T-helper 2 cell treated with Interferon-gamma antibody and Interleukin-4, amounts not matched to agents 5 μg/mL and 100 μg/mL, for 36 hours (primary cell): ENCODE data around the gene CYGB.

ENCODE experiments used
- DNase-seq: peaks from one replicate; pipeline ENCODE4 v3.0.0; 2021; ENCODE audit warnings: low spot score
- H3K27ac Mint-ChIP-seq: one replicate; pipeline ENCODE4 v1.8.0; 2021; ENCODE audit warnings: mild to moderate bottlenecking, mixed read lengths
- H3K27me3 Mint-ChIP-seq: one replicate; pipeline ENCODE4 v1.8.0; 2021; ENCODE audit warnings: low read depth, mixed read lengths
- H3K36me3 Mint-ChIP-seq: one replicate; pipeline ENCODE4 v1.8.0; 2021; ENCODE audit warnings: low read depth, mixed read lengths
- H3K4me1 Mint-ChIP-seq: one replicate; pipeline ENCODE4 v1.8.0; 2021; ENCODE audit warnings: low read depth, mixed read lengths
- H3K4me3 Mint-ChIP-seq: one replicate; pipeline ENCODE4 v1.8.0; 2022; ENCODE audit warnings: mild to moderate bottlenecking, moderate library complexity, mixed read lengths
- H3K9me3 Mint-ChIP-seq: one replicate; pipeline ENCODE4 v1.8.0; 2021; ENCODE audit warnings: mixed read lengths

CYGB gene

DNA sequence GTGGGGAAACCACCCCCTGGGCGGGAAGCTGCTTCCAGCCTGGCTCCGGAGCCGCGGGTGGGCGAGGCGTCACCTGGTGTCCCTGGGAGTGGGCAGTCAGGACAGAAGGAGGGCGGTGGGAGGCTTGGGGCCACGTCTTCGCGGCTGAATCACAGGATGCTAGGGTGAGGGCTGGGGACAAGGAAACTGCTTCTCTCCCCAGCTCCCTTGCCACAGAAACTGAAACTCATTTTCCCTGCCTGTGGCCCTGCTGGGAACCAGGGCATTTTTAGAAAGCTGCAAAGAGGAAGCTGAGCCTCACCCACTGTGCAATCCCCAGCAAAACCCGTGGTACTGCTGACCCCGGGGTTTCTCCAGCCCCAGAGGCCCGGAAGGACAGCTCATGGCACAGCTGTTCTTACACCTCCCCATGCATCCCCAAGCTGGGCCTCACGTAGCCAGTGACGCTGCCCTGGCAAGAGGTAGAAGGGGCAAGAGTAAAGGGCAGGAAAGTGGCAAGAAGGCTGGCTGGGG lies 44.5 kb downstream of the CYGB start:
- peaks cover 29% of the 10 kb centered on the region for H3K4me1 Mint-ChIP-seq
- no peaks in the 10 kb centered on the region for H3K27me3 Mint-ChIP-seq
- peak overlapping the region; percentile 93 for H3K4me3 Mint-ChIP-seq
- H3K9me3 Mint-ChIP-seq: no peaks in the 10 kb centered on the region
- H3K27ac Mint-ChIP-seq: peak overlapping the region; percentile 95
- DNase-seq: peak; percentile 70
- H3K36me3 Mint-ChIP-seq: peaks cover 3% of the 10 kb centered on the region

DNA sequence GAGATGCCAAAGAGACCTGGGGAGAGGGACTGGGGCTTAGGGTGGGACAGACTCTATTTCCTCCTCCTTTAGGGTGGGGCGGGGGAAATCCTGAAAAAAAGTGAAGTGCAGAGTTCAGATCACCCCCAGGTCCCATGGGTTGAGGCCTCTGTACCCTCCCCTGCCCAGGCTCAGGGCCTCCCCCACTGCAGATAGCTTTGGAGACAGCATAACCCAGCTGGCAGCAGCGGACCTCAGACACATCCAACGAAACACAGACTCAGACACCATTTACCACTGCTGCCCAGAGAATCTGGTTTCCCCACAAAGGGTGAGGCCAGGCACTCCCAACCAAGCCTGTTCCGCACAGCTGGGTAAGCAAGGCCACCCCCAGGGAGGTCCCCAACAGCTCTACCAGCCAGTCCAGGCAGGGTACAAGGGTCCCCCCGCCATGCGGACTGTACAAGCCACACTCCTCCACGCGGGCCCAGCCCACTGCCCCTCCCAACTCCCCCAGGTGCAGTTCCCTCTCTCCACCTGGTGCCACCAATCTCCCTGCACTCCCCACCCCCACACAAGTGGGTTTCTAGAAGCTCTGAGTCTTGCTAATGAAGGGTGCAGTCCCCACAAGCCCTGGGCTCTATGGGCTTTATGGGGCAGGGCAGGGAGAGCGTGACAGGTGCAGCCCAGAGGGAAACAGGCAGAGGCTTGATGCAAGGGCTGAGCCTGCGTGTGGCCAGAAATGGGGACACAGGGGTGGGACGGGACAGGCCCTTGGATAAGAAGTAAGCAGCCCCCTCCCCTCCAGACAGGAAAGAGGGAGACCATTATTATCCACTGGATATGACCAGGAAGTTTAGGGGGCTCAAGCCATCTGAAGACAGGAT lies 45.2 kb downstream of the CYGB start:
- Mint-ChIP-seq H3K36me3 (peaks cover 8% of the 10 kb centered on the region), H3K27ac (peak overlapping the region; percentile 95), H3K4me3 (peak overlapping the region; percentile 93), H3K4me1 (peaks cover 27% of the 10 kb centered on the region), H3K27me3 (no peaks in the 10 kb centered on the region), H3K9me3 (no peaks in the 10 kb centered on the region)
- DNase-seq: no peak

DNA sequence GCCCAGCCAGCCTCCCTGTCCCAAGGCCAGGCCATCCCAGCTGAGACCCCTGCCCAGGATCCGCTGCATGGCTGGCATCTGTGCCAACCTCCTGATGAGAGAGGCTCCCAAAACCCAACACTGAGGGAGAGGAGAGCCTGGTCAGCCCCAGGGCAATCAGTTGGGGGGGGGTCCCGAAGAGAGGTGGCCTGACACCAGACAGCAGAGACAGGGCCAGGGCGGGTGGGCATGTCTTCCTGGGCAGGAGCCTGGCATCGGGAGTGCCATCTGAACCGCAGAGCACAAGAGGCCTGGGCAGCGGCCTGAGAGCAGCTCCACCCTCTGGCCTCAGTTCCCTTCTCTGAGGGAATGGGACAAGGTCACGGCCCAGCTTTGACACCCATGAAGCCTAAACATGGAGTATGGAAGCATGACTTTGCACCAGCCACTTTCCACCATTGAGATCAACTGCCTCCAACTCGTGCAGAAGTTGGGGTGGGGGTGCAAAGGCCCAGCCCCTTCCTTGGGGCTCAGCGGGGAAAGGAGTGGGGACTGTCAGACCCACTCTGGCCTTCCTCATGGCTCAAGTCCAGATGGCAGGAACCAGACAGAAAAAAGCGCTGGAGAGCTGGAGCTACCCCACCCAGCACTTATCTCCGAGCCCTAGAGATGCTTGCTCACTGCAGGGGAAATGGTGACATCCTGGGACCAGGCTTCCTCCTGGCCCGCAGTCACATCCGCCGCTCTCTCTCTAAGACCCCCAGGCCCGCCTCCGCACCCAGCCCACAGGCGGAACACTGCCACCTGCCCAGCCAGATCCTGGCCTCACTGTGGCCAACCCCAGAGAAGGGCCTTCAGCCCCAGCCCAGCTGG lies 46.0 kb downstream of the CYGB start:
- Mint-ChIP-seq H3K4me3 (peak overlapping the region; percentile 55), H3K4me1 (peaks cover 26% of the 10 kb centered on the region), H3K9me3 (no peaks in the 10 kb centered on the region), H3K27ac (peak overlapping the region; percentile 95), H3K36me3 (peaks cover 8% of the 10 kb centered on the region), H3K27me3 (no peaks in the 10 kb centered on the region)
- DNase-seq: no peak

DNA sequence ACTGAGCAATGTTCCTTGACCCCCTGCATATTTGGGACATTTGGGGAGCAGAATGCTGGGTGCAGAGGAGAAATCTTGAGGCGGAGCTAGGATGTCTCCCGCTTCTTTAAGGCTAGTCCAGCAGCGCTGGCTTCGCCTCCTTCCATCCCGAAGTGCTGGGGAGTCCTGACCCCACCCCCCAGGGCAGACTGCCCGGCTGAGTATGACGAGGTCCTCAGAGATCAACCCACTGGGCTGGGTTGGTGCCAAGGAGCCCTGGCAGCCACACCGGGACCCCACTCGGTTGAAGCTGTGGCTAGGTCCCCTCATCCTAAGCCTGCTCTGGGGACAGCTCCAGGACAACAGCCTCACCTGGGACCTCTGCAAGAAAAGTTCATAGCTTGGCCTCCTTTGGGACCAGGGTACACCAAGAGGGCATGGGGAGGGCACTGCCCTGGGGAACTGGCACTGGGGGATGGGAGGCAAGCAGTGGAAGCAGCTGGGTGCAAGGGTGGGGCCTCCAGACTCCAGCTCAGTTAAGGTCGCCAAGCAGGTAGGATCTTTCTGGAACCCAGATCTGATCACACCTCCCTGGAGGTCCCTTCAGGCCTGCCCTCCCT lies 47.3 kb downstream of the CYGB start:
- Mint-ChIP-seq H3K4me1 (peaks cover 26% of the 10 kb centered on the region), H3K4me3 (no peak overlapping the region), H3K9me3 (no peaks in the 10 kb centered on the region), H3K27me3 (no peaks in the 10 kb centered on the region), H3K36me3 (peaks cover 8% of the 10 kb centered on the region), H3K27ac (peak overlapping the region; percentile 72)
- DNase-seq: no peak

- H3K27ac Mint-ChIP-seq: no peak overlapping the region
- H3K9me3 Mint-ChIP-seq: no peaks in the 10 kb centered on the region
- no peaks in the 10 kb centered on the region for H3K27me3 Mint-ChIP-seq
- peaks cover 13% of the 10 kb centered on the region for H3K4me1 Mint-ChIP-seq
- peaks cover 10% of the 10 kb centered on the region for H3K36me3 Mint-ChIP-seq
- DNase-seq: no peak
- H3K4me3 Mint-ChIP-seq: no peak overlapping the region
Observed at GRCh38 chr17:76487451-76488192, 49.9 kb downstream of the CYGB start.

- Mint-ChIP-seq H3K27ac (no peak overlapping the region), H3K4me3 (no peak overlapping the region), H3K4me1 (peaks cover 3% of the 10 kb centered on the region), H3K9me3 (no peaks in the 10 kb centered on the region), H3K27me3 (no peaks in the 10 kb centered on the region), H3K36me3 (peaks cover 13% of the 10 kb centered on the region)
- DNase-seq: no peak
Observed at GRCh38 chr17:76485569-76485968, 51.9 kb downstream of the CYGB start.

GRCh38 chr17:76484228-76484725 lies 53.2 kb downstream of the CYGB start:
- peaks cover 2% of the 10 kb centered on the region for H3K4me1 Mint-ChIP-seq
- H3K4me3 Mint-ChIP-seq: no peak overlapping the region
- no peaks in the 10 kb centered on the region for H3K9me3 Mint-ChIP-seq
- H3K27ac Mint-ChIP-seq: no peak overlapping the region
- H3K36me3 Mint-ChIP-seq: peaks cover 16% of the 10 kb centered on the region
- no peak for DNase-seq
- no peaks in the 10 kb centered on the region for H3K27me3 Mint-ChIP-seq

DNA sequence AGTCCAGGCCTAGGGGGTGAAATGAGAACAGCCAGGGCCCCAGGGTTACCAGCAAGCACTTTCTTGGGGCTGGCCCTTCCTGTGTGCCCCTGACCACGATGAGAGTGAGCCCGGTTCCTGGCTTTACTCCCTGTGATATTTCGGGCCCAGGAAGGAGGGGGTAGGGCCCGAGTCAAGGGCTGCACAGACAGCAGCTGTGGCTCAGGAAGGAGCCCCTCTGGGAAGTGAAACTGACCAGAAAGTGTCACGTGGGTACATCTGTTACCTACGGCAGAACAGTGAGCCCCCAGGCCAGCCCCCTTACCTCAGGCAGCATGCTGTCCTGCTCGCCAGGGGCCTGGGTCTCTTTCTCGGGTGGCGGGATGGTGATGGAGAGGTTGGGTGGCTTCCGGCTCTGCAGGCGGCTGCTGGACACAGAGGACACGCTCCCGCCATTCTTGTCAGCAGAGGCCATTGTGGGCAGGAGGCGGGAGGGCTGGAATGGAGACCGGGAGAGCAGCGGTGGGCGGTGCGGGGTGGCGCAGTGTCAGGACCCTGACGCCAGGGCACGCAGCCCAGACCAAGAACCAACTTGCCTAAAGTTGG lies 56.3 kb downstream of the CYGB start:
- no peaks in the 10 kb centered on the region for H3K9me3 Mint-ChIP-seq
- H3K27me3 Mint-ChIP-seq: no peaks in the 10 kb centered on the region
- H3K4me3 Mint-ChIP-seq: no peak overlapping the region
- H3K4me1 Mint-ChIP-seq: peaks cover 2% of the 10 kb centered on the region
- peaks cover 16% of the 10 kb centered on the region for H3K36me3 Mint-ChIP-seq
- no peak overlapping the region for H3K27ac Mint-ChIP-seq
- DNase-seq: no peak

DNA sequence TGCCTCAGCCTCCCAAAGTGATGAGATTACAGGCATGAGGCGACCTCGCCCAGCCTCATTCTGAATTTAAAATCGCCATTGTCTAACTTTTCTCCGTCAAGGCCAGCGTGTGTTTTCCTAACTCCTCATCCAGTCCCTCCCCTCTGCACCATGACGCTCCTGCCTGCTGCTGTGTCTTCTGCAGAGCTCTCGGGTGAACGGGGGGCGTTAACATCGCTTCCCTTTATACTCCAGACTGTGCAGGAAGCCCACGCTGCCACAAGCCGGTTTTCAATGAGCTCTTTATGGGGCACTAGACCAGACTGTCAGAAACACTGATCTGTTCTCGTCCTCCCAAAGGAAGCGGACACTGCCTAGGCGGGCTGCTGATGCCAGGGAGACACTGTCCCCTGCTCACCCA lies 56.9 kb downstream of the CYGB start:
- Mint-ChIP-seq H3K4me3 (no peak overlapping the region), H3K27ac (peak overlapping the region; percentile 49), H3K9me3 (no peaks in the 10 kb centered on the region), H3K27me3 (no peaks in the 10 kb centered on the region), H3K4me1 (peaks cover 2% of the 10 kb centered on the region), H3K36me3 (peaks cover 16% of the 10 kb centered on the region)
- no peak for DNase-seq

DNA sequence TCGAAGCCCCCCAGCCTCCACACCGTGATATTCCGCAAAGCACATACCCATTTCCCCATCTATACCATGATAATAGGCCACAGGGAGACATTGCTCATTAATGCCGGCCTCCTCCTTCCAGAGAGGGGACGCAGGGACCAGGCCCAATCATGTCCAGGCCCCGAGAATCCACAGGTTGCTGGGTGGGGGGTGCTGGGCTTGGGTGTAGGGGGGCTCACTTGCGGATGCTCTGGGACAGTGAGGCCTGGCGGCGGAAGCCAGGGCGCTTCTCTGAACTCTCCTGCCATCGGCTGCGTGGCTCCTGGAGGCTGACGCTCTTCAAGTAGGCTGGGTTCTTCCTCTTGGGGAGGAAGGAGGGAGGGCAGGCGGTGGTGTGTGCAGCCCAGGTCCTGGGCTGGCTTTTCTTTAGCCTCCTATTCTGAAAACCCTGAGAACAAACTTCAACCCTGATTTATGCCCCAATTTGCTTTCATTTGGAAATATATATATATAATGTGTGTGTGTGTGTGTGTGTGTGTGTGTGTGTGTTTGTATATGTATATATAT lies 57.9 kb downstream of the CYGB start:
- no peaks in the 10 kb centered on the region for H3K27me3 Mint-ChIP-seq
- H3K9me3 Mint-ChIP-seq: no peaks in the 10 kb centered on the region
- H3K27ac Mint-ChIP-seq: no peak overlapping the region
- peaks cover 2% of the 10 kb centered on the region for H3K4me1 Mint-ChIP-seq
- H3K36me3 Mint-ChIP-seq: peaks cover 18% of the 10 kb centered on the region
- no peak overlapping the region for H3K4me3 Mint-ChIP-seq
- no peak for DNase-seq

GRCh38 chr17:76478730-76479514 lies 58.6 kb downstream of the CYGB start:
- Mint-ChIP-seq H3K27ac (no peak overlapping the region), H3K36me3 (peaks cover 13% of the 10 kb centered on the region), H3K9me3 (no peaks in the 10 kb centered on the region), H3K4me1 (peaks cover 2% of the 10 kb centered on the region), H3K27me3 (no peaks in the 10 kb centered on the region), H3K4me3 (no peak overlapping the region)
- DNase-seq: no peak

GRCh38 chr17:76478097-76478496 lies 59.4 kb downstream of the CYGB start:
- peaks cover 16% of the 10 kb centered on the region for H3K36me3 Mint-ChIP-seq
- no peak overlapping the region for H3K4me3 Mint-ChIP-seq
- no peaks in the 10 kb centered on the region for H3K27me3 Mint-ChIP-seq
- H3K27ac Mint-ChIP-seq: no peak overlapping the region
- peaks cover 2% of the 10 kb centered on the region for H3K4me1 Mint-ChIP-seq
- no peak for DNase-seq
- H3K9me3 Mint-ChIP-seq: no peaks in the 10 kb centered on the region
